Head of caudate nucleus (tissue), 42 donors: ENCODE measurements around the gene VTI1A.
A peak's percentile ranks its signal among the peaks of the same experiment; 100 is the strongest.
"Not testable (repeated sequence)": the region's sequence is repeated elsewhere in the genome, so short reads cannot be mapped to it uniquely, and the experiment has no call there.

Experiments
- DNase-seq, 42 donors: peaks; one replicate each; pipeline versions ENCODE4 v3.0.0 to v3.0.0-alpha.2; 2020 to 2021; ENCODE audit warnings: mixed read lengths in 7 of 42
- intact Hi-C: fragments of 100-400 bp; cut with DNase I; formaldehyde crosslinking; loops from one replicate; pipeline ENCODE4 v1.15.0; 2022

VTI1A gene

DNA sequence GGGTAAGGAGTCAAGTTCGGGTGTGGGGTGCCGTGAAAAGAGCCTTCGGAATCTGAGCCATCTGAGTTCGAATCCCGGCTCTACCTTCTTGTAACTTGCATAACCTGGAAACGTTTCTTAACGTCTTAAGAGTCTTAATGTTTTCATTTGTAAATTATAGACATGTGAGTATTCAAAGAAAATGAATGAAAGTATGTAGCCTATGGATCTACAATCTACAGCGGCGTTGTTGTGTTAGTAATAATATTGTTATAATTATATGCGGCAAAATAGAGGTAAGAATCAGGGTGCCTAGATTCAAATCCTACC lies 559 bp downstream of the VTI1A start:
- intact Hi-C loops: no loop called here
- DNase-seq: no peak

DNA sequence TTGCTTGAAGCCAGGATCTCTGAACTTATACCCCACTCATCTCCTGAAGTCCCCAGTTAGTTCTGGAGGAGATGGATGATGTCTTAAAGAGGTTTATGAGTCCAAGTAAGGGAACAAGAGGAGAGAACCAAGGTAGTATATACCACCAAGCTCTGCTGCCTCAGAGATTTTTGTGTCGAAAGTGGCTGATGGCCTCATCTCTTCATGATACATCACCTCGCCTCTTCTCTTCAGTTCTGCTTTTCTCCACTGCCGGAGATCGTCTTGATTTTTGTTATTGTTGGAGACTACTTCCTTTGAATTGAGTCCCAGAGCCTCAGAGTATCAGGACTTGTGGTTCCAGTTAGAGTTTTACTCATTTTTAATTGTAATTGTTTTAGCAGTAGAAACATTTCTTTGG lies 1.9 kb downstream of the VTI1A start:
- intact Hi-C loops: no loop called here
- DNase-seq: no peak

DNA sequence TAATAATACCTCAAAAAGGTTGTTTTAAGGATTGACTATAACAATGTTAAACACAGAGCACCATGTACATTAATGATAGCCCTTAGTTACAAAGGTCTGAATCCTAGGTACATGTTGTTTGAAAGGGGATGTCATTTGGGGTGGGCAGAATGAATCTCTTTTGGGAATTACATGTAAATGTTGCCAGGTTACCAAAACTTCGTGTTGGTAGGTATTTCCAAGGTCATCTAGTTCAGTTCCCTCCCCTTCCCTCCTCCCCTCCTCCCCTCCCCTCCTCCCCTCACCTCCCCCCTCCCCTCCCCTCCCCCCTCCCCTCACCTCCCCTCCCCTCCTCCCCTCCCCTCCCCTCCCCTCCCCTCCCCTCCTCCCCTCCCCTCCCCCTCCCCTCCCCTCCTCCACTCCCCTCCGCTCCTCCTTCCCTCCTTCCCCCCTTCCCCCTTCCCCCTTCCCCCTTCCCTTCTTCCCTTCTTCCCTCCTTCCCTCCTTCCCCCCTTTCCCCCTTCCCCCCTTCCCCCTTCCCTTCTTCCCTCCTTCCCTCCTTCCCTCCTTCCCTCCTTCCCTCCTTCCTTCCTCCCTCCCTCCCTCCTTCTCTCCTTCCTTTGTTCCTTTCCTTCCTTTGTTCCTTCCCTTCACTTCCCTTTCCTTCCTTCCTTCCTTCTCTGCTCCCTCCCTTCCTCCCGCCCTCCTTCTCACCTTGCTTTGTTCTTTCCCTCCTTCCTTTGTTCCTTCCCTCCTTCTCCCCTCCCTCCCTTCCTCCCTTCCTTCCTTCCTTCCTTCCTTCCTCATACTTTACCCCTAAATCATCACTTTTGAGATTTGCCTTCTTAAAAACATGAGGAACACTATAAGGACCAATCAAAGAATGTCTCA lies 8.1 kb downstream of the VTI1A start:
- no peak for DNase-seq
- intact Hi-C loops: no loop called here

DNA sequence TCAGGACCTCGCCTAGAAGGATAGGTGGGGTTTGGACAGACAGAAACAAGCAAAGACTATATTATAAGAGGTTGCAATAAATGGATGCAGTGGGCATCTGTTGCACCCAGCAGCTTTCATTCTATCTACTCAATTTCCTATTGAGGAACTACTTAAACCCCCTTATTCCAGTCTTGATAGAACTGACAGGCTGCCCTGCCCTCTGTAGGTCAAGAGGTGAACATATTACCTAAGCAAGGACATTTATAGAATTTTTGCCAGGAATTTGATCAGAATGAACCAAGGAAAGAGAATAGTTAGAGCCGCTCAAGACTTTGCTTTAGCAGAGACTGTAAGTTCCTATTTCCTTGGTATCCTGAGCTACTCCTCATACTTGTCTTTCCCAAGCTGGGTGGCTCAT lies 9.5 kb downstream of the VTI1A start:
- intact Hi-C loops: no loop called here
- no peak for DNase-seq

DNA sequence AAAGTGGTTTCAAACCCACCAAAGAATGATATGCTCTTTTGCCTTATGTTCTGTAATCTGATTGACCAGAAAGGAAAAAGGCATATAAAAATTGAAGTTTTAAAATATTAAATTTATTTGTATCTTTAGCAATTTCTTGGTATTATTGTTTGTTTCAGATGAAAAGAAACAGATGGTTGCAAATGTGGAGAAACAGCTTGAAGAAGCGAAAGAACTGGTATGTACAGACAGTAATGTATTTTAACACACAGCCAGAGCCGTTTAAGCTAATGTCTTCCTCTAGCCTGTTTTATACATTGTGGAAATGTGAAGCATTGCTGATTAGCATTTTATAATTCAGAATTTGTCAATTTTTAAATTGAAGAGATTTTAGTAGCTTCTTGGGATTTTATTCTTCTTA lies 13.4 kb downstream of the VTI1A start:
- intact Hi-C loops: no loop called here
- DNase-seq: no peak

DNA sequence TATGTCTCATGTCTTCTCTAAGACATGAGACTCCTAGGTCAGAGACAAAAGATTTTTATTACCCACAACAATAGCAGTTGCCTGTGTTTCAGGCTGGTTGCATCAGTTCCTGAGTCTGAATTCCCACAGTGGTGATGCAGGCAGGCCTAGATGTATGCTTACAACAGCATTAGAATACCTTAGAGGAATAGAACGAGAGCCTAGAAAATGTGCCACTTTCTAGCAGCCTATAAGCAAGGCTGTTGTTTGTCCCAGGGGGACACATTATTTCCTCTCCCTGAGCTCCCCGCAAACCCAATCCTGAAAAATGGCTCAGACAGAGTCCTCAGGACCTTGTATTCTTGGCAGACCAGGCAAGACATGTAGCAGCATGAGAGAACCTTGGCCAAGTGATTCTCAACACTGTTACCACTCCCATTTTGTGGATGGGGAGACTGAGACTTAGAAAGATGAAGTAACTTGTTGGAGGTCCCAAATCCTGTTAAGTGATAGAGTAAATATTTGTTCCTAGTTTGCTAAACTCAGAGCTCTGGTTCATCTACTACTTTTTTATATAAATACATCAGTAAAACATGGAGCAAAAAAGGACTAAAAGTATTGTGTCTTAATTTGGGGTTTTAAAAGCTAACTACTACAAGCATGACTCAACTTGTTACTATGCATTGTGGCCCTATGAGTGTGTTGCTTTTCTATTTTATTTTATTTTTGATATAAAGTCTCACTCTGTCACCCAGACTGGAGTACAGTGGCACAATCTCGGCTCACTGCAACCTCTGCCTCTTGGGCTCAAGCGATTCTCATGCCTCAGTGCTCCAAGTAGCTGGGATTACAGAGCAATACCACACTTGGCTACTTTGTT lies 14.2 kb downstream of the VTI1A start:
- no peak for DNase-seq
- intact Hi-C loops: no loop called here

DNA sequence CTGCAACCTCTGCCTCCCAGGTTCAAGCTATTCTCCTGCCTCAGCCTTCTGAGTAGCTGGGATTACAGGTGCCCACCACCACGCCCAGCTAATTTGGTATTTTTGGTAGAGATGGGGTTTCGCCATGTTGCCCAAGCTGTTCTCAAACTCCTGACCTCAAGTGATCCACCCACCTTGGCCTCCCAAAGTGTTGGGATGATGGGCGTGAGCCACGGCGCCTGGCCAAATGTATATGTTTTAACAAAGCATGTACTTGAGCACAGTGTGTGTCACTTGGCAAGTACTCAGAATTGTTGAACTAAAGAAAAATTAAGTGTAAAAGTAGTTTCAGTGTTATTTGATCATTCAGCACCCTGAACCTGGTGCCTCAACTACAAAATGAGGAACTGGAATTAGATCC lies 17.1 kb downstream of the VTI1A start:
- DNase-seq, intact Hi-C loops: not testable (repeated sequence)

DNA sequence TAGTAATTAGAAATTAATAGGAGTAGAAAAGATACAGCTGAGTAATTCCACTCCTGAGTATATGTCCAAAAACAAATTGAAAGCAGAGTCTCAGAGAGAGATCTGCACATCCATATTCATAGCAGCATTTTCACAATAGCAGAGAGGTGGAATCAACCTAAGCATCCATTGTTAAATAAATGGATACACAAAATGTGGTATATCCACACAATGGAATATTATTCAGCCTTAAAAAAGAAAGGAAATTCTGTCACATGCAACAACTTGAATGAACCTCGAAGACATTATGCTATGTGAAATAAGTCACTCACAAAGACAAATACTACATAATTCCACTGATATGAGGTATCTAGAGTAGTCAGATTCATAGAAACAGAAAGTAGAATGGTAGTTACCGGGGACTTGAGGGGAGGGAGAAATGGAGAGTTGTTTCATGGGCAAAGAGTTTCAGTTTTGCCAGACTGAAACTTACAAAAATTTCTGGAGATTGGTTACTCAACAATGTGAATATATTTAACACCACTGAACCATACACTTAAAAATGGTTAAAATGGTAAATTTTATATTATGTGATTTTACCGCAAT lies 18.4 kb downstream of the VTI1A start:
- intact Hi-C loops: no loop called here
- DNase-seq: no peak

DNA sequence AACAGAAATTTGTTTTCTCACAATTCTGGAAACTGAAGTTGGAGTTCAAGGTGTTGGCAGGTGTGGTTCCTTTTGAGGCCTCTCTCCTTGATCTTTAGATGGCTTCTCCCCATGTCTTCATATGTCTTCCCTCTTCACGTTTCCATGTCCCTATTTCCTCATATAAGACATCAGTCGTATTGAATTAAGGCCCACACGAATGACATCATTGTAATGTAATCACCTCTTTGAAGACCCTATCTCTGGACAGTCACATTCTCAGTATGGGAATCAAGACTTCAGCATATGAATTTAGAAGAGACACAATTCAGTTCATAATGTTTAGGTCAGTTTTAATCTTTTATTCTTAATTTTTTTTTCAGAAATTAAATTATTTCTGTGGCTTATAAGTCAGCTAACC lies 19.8 kb downstream of the VTI1A start:
- intact Hi-C loops: no loop called here
- DNase-seq: no peak

DNA sequence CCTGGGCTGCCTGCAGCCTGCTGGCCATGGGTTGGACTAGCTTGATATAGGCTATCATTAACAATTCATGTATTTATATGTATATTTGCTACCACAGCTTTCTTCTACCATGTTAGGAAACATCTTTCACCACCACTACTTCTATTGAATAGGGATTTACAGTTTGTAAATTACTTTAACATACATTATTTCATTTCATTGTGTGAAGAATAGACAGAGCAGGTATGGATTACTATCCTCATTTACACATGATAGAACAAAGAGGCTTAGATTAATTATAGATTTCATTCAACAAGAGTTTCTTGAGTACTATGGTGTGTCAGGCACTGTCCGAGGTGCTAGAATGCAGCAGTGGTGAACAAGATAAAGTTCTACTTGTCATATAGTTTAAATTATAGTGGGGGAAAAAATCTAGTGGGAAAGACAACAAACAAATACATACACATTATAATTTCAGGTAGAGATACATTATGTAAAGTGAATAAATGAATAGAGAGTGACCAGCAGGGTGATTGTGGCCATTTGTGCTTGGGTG lies 20.6 kb downstream of the VTI1A start:
- no peak for DNase-seq
- intact Hi-C loops: no loop called here

DNA sequence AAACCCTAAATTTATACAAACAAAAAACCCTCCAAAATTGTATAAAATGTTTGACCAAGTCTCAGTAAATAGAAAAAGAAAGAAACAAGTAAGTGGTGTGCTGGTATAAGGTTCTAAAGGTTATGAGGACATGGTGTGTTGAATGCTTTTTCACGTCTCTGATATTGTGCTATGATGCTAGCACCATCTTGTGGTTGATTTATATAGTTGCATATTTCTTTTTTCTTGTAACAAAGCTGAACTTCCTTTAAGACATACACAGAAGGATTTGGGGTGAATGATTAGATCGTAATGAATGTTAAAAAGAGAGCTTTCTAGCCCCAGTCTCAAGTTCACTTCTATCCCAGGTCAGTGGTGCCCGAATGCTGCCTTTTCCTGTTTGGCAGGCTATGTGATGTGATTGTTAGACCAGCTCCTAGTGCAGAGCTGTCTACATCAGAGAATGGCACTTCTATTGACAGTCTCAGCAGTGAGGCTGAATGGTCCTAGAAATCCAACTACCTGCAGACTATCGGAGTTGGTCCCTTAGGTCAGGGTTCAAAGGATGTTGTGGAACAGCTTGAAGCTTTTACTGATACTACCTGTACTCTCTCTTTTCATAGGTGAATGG lies 25.0 kb downstream of the VTI1A start:
- intact Hi-C loops: loop anchor here (10.0 kb wide), 1 partner anchor 913 kb away; no protein-coding TSS in a partner anchor
- DNase-seq: peak in 3 of 42 donors; percentile 10 to 15 (median 14)

DNA sequence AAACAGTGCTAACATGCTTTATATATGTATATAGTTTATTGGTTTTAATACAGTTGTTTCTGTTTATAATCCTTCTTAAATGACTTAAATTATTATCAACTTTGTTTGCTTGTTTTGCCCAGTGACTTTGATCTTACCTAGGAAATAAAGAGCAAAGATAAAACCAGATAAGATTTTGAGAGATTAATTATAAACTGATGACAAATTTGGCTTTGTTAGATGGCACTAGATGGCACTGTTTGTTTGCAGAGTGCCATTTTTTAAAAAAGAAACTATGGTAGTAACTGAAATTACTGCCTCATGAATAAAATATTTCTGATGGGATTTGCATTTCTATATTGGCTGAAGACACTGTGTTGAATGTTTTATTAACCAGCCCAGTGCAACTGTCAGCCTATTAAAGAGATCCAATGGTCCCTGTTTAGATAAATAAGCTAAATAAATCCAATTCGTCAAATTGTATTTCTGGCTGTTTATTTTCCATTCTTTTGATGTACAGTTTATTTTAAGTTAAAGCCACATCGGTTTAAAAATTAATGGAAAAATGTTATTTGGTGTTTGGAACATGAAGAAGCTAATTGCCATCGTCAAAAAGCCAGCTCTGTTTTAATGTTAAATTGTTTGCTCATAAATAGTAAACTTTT lies 28.7 kb downstream of the VTI1A start:
- DNase-seq: no peak
- intact Hi-C loops: loop anchor here (10.0 kb wide), 1 partner anchor 909 kb away; no protein-coding TSS in a partner anchor

DNA sequence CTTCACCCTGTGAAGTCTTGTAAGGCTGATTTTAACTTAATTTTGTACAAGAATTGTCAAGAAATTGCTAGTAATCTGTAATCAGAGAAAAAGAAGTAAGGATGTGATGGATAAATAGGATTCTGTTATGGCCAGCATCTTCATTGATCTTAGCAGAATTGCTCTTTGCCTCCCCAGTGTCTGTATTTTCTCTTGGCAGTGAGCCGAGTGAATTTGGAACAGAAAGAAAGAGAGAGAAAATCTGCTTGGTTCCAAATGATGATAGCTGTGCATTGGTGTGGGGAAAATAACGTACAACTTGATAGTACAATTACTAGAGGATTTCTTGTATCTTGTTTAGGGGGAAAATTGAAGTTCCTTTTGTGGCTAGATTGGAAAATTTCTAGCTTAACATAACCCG lies 34.6 kb downstream of the VTI1A start:
- intact Hi-C loops: no loop called here
- no peak for DNase-seq

DNA sequence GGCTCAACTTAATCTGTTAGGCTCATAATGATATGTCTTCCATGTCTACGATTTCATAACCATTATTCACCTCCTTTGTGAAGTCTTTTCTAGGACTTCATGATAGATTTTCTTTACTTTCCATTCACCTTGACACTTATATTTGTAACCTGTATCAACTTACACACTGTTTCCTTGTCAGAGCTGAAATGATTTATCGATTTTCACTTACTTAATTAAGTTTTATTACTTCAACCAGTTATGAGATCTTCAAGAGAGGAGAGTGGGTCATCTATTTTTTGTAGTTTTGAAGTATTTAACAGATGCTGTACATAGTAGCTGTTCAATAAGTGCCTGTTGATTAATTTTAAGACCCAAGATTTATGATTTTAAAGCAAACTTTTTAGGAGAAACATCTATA lies 37.4 kb downstream of the VTI1A start:
- DNase-seq: no peak
- intact Hi-C loops: no loop called here

DNA sequence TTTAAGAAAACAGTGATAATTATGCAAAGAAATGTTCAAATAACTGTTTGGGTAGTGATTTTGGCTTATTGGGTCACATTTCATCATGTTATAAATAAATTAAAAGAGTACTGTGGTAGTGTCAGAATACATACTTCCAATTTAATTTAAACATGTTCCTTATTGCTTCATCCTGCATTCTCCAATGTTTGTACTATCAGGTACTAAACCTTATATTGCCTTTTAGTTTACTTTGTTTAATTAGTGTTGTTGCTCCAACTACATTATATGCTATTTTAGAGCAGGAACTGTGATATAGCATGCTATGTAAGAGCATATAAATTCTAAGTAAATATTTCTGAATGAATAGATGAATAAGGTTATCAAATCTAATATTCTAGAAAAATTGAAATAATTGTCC lies 40.9 kb downstream of the VTI1A start:
- intact Hi-C loops: no loop called here
- DNase-seq: no peak

DNA sequence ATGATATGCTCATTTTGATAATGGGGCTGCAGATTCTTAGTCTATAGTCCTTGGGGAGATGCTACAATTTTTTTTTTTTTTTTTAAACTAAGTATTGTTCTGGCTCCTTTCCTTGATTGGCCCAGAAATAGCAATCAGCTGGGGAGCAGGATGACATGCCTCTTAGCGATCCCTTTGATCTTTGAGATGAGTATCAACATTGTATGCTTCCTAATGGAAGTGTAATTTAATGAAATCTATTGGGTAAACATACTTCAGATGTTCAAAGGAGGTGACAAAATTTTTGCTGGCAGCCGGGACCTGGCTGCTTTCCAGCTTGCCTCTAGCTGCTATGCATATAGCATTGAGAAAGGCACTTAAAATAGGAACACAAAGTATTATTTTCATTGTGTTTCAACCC lies 43.5 kb downstream of the VTI1A start:
- peak in 2 of 42 donors; percentile 6 to 14 for DNase-seq
- intact Hi-C loops: no loop called here

DNA sequence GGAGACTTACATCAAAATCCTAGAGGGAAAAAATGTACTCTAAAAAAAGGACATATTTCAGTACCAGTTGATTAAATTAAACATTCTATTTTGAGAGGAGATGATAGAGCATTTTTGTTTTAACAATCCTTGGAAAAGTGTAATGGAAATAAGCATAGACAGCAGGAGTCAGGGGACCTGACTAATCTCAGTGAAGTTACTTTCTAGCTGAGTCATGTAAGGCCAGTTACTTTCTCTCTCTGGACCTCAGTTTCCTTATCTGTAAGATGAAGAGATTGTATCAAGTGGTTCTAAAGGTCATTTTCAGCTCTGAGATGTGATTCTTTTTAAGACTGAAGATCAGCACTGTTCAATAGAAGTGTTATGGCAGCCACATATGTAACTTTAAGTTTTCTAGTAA lies 44.1 kb downstream of the VTI1A start:
- intact Hi-C loops: no loop called here
- DNase-seq: no peak

DNA sequence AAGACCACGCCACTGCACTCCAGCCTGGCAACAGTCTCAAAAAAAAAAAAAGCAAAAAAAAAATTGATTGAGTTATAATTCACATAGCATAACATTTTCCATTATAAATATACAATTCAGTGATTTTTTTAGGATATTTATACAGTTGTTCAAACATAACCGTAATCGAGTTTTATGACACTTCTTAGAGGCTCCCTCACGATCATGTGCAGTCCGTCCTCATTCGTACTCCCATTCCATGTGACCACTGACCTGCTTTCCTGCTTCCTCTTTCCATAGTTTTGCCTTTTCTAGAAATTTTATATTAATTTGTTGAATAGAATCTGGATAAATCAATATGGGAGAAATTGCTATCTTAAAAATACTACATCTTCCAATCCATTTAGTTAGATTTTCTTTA lies 45.7 kb downstream of the VTI1A start:
- intact Hi-C loops: no loop called here
- no peak for DNase-seq

DNA sequence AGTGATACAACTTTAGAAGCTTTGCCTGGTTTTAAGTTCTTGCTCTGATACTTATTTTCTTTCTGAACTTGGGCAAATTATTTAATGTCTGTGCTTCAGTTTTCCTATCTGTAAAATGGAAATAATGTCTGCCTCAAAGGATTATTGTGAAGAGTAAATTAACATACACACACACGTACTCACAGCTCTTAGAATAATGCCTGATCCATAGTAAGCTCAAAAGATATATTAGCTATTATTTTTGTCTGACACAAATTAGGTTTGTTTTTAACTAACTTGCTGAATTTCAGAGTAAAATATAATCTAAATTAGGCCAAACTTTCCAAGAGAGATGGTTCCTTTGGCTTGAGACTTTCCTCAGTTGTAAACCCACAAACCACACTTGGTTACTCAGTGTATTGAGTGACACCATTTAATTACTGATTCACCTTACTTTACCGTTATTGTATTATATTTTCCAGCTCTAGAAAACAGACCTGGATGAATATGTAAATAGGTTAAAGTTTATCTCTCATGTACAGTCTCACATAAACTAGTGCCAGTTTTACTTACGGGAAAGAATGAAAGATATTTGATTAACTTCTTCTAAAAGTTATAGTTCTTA lies 50.4 kb downstream of the VTI1A start:
- intact Hi-C loops: no loop called here
- DNase-seq: no peak
